Spinal cord (tissue), 10 donors: ENCODE data around the gene SUSD3. TPM values are rescaled to one million over a fixed set of nuclear protein-coding genes. Genes with fewer than 3 reads are reported as not detected.
A peak's percentile ranks its signal among the peaks of the same experiment; 100 is the strongest.

ENCODE experiments used
- DNase-seq, 6 donors: peaks; one replicate each; pipeline versions ENCODE4 v3.0.0 to v3.0.0-alpha.2; 2013 to 2015; ENCODE audit warnings: low spot score in 6 of 6, low read depth in 4 of 6
- H3K27ac ChIP-seq: one replicate; pipeline ENCODE4 v1.5.1; 2013; ENCODE audit warnings: low read depth, low read length, control low read depth
- H3K27me3 ChIP-seq: one replicate; pipeline ENCODE4 v1.6.1; 2013; ENCODE audit warnings: low read length; ENCODE audit not compliant: control insufficient read depth, insufficient read depth
- H3K36me3 ChIP-seq: one replicate; pipeline ENCODE4 v1.6.1; 2013; ENCODE audit warnings: low read length; ENCODE audit not compliant: control insufficient read depth, insufficient read depth
- H3K4me1 ChIP-seq: one replicate; pipeline ENCODE4 v1.6.1; 2013; ENCODE audit warnings: low read length; ENCODE audit not compliant: control insufficient read depth, insufficient read depth
- H3K4me3 ChIP-seq: one replicate; pipeline ENCODE4 v1.5.1; 2013; ENCODE audit warnings: low read depth, low read length, control low read depth
- H3K9me3 ChIP-seq: one replicate; pipeline ENCODE4 v1.6.1; 2013; ENCODE audit warnings: low read length; ENCODE audit not compliant: control insufficient read depth, insufficient read depth
- WGBS: methylation state at CpG from one replicate; pipeline ENCODE4 v1.1.5; 2013; ENCODE audit warnings: missing lambda C conversion rate; ENCODE audit not compliant: insufficient coverage; 5-methylcytosine and 5-hydroxymethylcytosine counted together
- polyA plus RNA-seq, 2 donors: library from polyadenylated mRNA; unstranded; fragments of 120-200 nt; gene quantifications; one replicate each; pipeline ENCODE4 v1.2.1, GENCODE V29; 2013; ENCODE audit not compliant: insufficient read length in 2 of 2
- total RNA-seq, 2 donors: library from RNA; depleted of rRNA in 1 of 2; stranded (reverse); fragments of 120-200 nt in 1 of 2; fragments of >200 nt in 1 of 2; gene quantifications; one replicate each; pipeline versions ENCODE4 v1.2.3 to v1.2.4, GENCODE V29; 2013 to 2014
- donor health status: healthy.

SUSD3 gene
- total and polyA plus RNA-seq, 4 donors = 3.1 to 6.3 (median 4.9) TPM

GRCh38 chr9:93126151-93126781 is 67.8 kb downstream of the SUSD3 start:
- H3K27me3 ChIP-seq = no peaks in the 10 kb centered on the region
- H3K4me1 ChIP-seq = peaks cover 56% of the 10 kb centered on the region
- no peak overlapping the region for H3K27ac ChIP-seq
- 77% methylated on average over 18 of the region's 23 CpGs for WGBS
- DNase-seq = no peak
- no peaks in the 10 kb centered on the region for H3K9me3 ChIP-seq
- H3K36me3 ChIP-seq = peaks cover 93% of the 10 kb centered on the region
- H3K4me3 ChIP-seq = no peak overlapping the region

GRCh38 chr9:93126825-93127368 is 68.4 kb downstream of the SUSD3 start:
- H3K4me1 ChIP-seq = peaks cover 59% of the 10 kb centered on the region

DNA sequence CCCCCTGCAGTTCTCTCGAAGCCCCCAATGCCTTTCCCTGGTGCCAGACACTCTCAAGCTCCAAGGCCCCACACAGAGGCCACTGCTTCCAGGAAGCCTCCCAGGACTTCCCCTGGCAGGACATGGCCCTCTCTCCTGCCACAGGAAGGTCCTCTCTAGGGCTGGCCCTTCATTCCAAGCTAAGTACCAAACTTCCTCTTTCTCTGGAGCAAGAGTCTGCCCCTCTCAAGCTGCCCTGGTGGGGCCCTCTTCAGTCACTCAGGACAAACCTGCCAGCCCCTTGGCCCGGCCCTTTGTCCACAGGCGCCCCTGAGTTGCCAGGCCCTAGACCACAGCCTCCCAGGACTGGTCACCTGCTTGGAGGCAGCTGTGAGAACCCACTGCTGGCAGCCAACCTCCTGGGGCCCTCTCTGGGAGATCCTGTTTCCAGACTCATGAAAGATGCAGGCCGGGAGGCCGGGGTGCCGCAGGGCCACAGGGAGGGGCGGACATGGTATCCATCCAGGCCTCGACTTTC is 69.0 kb downstream of the SUSD3 start:
- Histone ChIP-seq H3K36me3 (peaks cover 88% of the 10 kb centered on the region), H3K27ac (peak overlapping the region; percentile 33), H3K4me3 (no peak overlapping the region), H3K4me1 (peaks cover 65% of the 10 kb centered on the region), H3K9me3 (no peaks in the 10 kb centered on the region), H3K27me3 (no peaks in the 10 kb centered on the region)
- peak in 1 of 6 donors; percentile 57 for DNase-seq
- WGBS = 38% methylated on average over 8 of the region's 8 CpGs

More at GRCh38 chr9:93126825-93127368, 68.4 kb downstream of the SUSD3 start:
- 51% methylated on average over 11 of the region's 18 CpGs for WGBS
- Histone ChIP-seq H3K36me3 (peaks cover 89% of the 10 kb centered on the region), H3K9me3 (no peaks in the 10 kb centered on the region), H3K4me3 (no peak overlapping the region), H3K27ac (peak overlapping the region; percentile 33), H3K27me3 (no peaks in the 10 kb centered on the region)
- DNase-seq = peak in 2 of 6 donors; percentile 27

GRCh38 chr9:93128011-93128714 is 69.7 kb downstream of the SUSD3 start:
- 90% methylated on average over 14 of the region's 14 CpGs for WGBS
- Histone ChIP-seq H3K27me3 (no peaks in the 10 kb centered on the region), H3K4me3 (no peak overlapping the region), H3K36me3 (peaks cover 81% of the 10 kb centered on the region), H3K9me3 (no peaks in the 10 kb centered on the region), H3K27ac (peak overlapping the region; percentile 33), H3K4me1 (peaks cover 72% of the 10 kb centered on the region)
- no peak for DNase-seq

DNA sequence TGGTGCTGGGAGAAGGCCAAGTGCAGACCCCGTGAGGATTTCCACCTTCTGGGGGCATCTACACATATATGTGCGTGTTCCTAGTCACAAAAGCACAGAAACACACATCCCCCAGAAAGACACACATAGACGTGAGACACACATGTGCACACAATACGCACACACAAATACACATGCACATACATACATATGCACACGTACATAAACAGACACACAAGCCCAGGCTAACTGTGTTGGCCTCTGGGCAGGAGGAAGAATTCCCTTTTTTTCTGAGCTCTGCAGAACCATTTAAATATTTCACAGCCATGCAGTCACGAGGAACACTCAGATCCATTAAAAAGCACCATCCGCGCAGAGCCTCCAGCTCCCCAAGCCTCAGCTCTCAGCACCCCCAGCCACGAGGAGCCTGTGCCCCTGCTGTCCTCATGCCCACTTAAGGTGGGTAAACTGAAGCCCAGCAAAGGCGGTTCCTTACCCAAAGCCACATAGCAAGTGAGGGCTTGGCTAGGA is 70.3 kb downstream of the SUSD3 start:
- Histone ChIP-seq H3K27me3 (no peaks in the 10 kb centered on the region), H3K9me3 (no peaks in the 10 kb centered on the region), H3K36me3 (peaks cover 75% of the 10 kb centered on the region), H3K4me3 (no peak overlapping the region), H3K4me1 (peaks cover 77% of the 10 kb centered on the region), H3K27ac (peak overlapping the region; percentile 40)
- WGBS = 84% methylated on average over 8 of the region's 10 CpGs
- DNase-seq = no peak

- Histone ChIP-seq H3K27me3 (no peaks in the 10 kb centered on the region), H3K27ac (peak overlapping the region; percentile 40), H3K9me3 (no peaks in the 10 kb centered on the region), H3K4me3 (no peak overlapping the region), H3K4me1 (peaks cover 77% of the 10 kb centered on the region), H3K36me3 (peaks cover 69% of the 10 kb centered on the region)
- no peak for DNase-seq
- WGBS = 81% methylated on average over 8 of the region's 8 CpGs
Observed at GRCh38 chr9:93129286-93129685, 70.8 kb downstream of the SUSD3 start.

- H3K36me3 ChIP-seq = peaks cover 63% of the 10 kb centered on the region
- H3K27ac ChIP-seq = peak overlapping the region; percentile 29
- WGBS = 81% methylated on average over 11 of the region's 11 CpGs
- H3K9me3 ChIP-seq = no peaks in the 10 kb centered on the region
- DNase-seq = no peak
- no peaks in the 10 kb centered on the region for H3K27me3 ChIP-seq
- peaks cover 84% of the 10 kb centered on the region for H3K4me1 ChIP-seq
- H3K4me3 ChIP-seq = no peak overlapping the region
Observed at GRCh38 chr9:93129691-93130500, 71.4 kb downstream of the SUSD3 start.

GRCh38 chr9:93130861-93131481 is 72.5 kb downstream of the SUSD3 start:
- Histone ChIP-seq H3K27ac (no peak overlapping the region), H3K9me3 (no peaks in the 10 kb centered on the region), H3K36me3 (peaks cover 53% of the 10 kb centered on the region), H3K4me3 (no peak overlapping the region), H3K27me3 (no peaks in the 10 kb centered on the region), H3K4me1 (peaks cover 94% of the 10 kb centered on the region)
- WGBS = 75% methylated on average over 15 of the region's 15 CpGs
- peak in 1 of 6 donors; percentile 24 for DNase-seq
